ENCODE results near the gene FNDC3B.

DNA sequence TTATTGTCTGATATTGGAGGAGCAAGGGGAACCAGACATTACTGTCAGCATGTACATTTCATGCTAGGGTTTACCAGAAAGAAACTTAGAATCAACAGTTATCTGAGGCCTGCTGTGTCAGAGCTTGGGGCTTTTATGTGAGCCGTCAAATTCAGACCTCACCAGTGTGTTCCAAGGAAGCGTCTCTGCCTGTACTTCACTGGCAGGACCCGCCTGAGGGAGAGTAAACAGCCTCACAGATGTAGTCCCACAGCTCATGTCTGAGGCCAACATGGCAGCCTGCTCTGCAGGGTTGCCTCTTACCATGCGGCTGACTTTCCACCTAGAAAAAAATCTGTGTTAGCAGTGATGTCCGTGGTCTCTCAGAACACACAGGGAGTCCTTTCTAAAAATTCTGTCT, 334.5 kb downstream of the FNDC3B start:
- TF ChIP-seq, protein P1, sequence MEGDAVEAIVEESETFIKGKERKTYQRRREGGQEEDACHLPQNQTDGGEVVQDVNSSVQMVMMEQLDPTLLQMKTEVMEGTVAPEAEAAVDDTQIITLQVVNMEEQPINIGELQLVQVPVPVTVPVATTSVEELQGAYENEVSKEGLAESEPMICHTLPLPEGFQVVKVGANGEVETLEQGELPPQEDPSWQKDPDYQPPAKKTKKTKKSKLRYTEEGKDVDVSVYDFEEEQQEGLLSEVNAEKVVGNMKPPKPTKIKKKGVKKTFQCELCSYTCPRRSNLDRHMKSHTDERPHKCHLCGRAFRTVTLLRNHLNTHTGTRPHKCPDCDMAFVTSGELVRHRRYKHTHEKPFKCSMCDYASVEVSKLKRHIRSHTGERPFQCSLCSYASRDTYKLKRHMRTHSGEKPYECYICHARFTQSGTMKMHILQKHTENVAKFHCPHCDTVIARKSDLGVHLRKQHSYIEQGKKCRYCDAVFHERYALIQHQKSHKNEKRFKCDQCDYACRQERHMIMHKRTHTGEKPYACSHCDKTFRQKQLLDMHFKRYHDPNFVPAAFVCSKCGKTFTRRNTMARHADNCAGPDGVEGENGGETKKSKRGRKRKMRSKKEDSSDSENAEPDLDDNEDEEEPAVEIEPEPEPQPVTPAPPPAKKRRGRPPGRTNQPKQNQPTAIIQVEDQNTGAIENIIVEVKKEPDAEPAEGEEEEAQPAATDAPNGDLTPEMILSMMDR (conservative IDR thresholded peaks at IDR 0.05; ENCODE audit: low read depth, low read length), result no peak
- TF ChIP-seq EZH2phosphoT487 (IDR thresholded peaks at IDR 0.05; ENCODE audit: borderline replicate concordance, low read length), result no peak
